SK-N-SH treated with all-trans-retinoic acid at 6 μM for 48 hours (cell line): ENCODE measurements around the gene HYAL3.

Experiments used
- ATAC-seq: fragments of 200-7000 bp; cut with Tn5 transposase; 3 replicates; pipeline ENCODE4 v1.9.1; 2020; ENCODE audit warnings: mild to moderate bottlenecking, moderate library complexity
- ARNTL ChIP-seq: fragments of 450-650 bp; formaldehyde crosslinking; IDR thresholded peaks from 2 replicates; pipeline ENCODE4 v1.5.0; 2020; ENCODE audit warnings: low read depth, mild to moderate bottlenecking, moderate library complexity, borderline replicate concordance
- BACH2 ChIP-seq: fragments of 250-450 bp; sonication (Bioruptor Pico); IDR thresholded peaks from 2 replicates; pipeline ENCODE4 v1.9.0; 2021; ENCODE audit warnings: mild to moderate bottlenecking, borderline replicate concordance
- CREB5 ChIP-seq: fragments of 250-450 bp; sonication (Bioruptor Pico); IDR thresholded peaks from 2 replicates; pipeline ENCODE4 v1.5.1; 2020; ENCODE audit warnings: low read depth, mild to moderate bottlenecking, moderate library complexity
- CSRNP3 ChIP-seq: fragments of 250-450 bp; sonication (Bioruptor Pico); IDR thresholded peaks from 2 replicates; pipeline ENCODE4 v1.5.1; 2021; ENCODE audit warnings: mild to moderate bottlenecking, moderate library complexity
- GLIS3 ChIP-seq: fragments of 250-450 bp; sonication (Bioruptor Pico); IDR thresholded peaks from 2 replicates; pipeline ENCODE4 v1.5.0; 2020; ENCODE audit warnings: mild to moderate bottlenecking, moderate library complexity
- ISL1 ChIP-seq: fragments of 250-450 bp; sonication (Bioruptor Pico); IDR thresholded peaks from 2 replicates; pipeline ENCODE4 v2.1.2; 2022; ENCODE audit warnings: mild to moderate bottlenecking, moderate library complexity
- OSR1 ChIP-seq: fragments of 250-450 bp; sonication (Bioruptor Pico); IDR thresholded peaks from 2 replicates; pipeline ENCODE4 v1.8.0; 2022; ENCODE audit warnings: moderate library complexity, mild to moderate bottlenecking, inconsistent platforms
- PATZ1 ChIP-seq: fragments of 250-450 bp; sonication (Bioruptor Pico); IDR thresholded peaks from 2 replicates; pipeline ENCODE4 v1.8.0; 2020; ENCODE audit warnings: mild to moderate bottlenecking, moderate library complexity, borderline replicate concordance
- POU6F1 ChIP-seq: fragments of 250-450 bp; sonication (Bioruptor Pico); IDR thresholded peaks from 2 replicates; pipeline ENCODE4 v1.8.0; 2021; ENCODE audit warnings: low read depth, mild to moderate bottlenecking, moderate library complexity, borderline replicate concordance
- PPARA ChIP-seq: fragments of 250-450 bp; sonication (Bioruptor Pico); IDR thresholded peaks from 2 replicates; pipeline ENCODE4 v1.5.0; 2020; ENCODE audit warnings: mild to moderate bottlenecking, borderline replicate concordance
- RARB ChIP-seq: fragments of 250-450 bp; sonication (Bioruptor Pico); IDR thresholded peaks from 2 replicates; pipeline ENCODE4 v1.8.0; 2021; ENCODE audit warnings: mild to moderate bottlenecking, moderate library complexity
- SNAI2 ChIP-seq: fragments of 250-450 bp; sonication (Bioruptor Pico); IDR thresholded peaks from 2 replicates; pipeline ENCODE4 v1.5.0; 2020; ENCODE audit warnings: mild to moderate bottlenecking, moderate library complexity
- TCF4 ChIP-seq: fragments of 250-450 bp; sonication (Bioruptor Pico); IDR thresholded peaks from 2 replicates; pipeline ENCODE4 v1.8.0; 2021; ENCODE audit warnings: mild to moderate bottlenecking, moderate library complexity, borderline replicate concordance
- TOX ChIP-seq: fragments of 250-450 bp; sonication (Bioruptor Pico); IDR thresholded peaks from 2 replicates; pipeline ENCODE4 v1.8.0; 2021; ENCODE audit warnings: mild to moderate bottlenecking, moderate library complexity, borderline replicate concordance
- TSHZ2 ChIP-seq: fragments of 250-450 bp; sonication (Bioruptor Pico); IDR thresholded peaks from 2 replicates; pipeline ENCODE4 v1.5.0; 2020; ENCODE audit warnings: mild to moderate bottlenecking, moderate library complexity
- ZC3H10 ChIP-seq: fragments of 250-450 bp; sonication (Bioruptor Pico); IDR thresholded peaks from 2 replicates; pipeline ENCODE4 v1.5.1; 2021; ENCODE audit warnings: mild to moderate bottlenecking, moderate library complexity
- ZFP3 ChIP-seq: fragments of 250-450 bp; sonication (Bioruptor Pico); IDR thresholded peaks from 2 replicates; pipeline ENCODE4 v1.5.0; 2020; ENCODE audit warnings: mild to moderate bottlenecking, moderate library complexity
- ZFP30 ChIP-seq: fragments of 450-650 bp; formaldehyde crosslinking; IDR thresholded peaks from 2 replicates; pipeline ENCODE4 v1.5.0; 2022; ENCODE audit warnings: mild to moderate bottlenecking, moderate library complexity
- ZNF565 ChIP-seq: fragments of 450-650 bp; formaldehyde crosslinking; conservative IDR thresholded peaks from 2 replicates; pipeline ENCODE4 v1.5.0; 2020; ENCODE audit warnings: low read depth, mild to moderate bottlenecking, moderate library complexity
- ZNF70 ChIP-seq: fragments of 450-650 bp; formaldehyde crosslinking; IDR thresholded peaks from 2 replicates; pipeline ENCODE4 v1.5.0; 2020; ENCODE audit warnings: mild to moderate bottlenecking, moderate library complexity
- ZNF8 ChIP-seq: fragments of 450-650 bp; formaldehyde crosslinking; IDR thresholded peaks from 2 replicates; pipeline ENCODE4 v1.5.0; 2020; ENCODE audit warnings: mild to moderate bottlenecking, moderate library complexity

HYAL3 gene

GRCh38 chr3:50269460-50269859, 29.7 kb downstream of the HYAL3 start:
- no peak for ATAC-seq
- TF ChIP-seq TCF4 (CRISPR knock-in tag) = no peak
- TF ChIP-seq PPARA (CRISPR knock-in tag) = no peak
- TF ChIP-seq ZNF565 (CRISPR knock-in tag) = no peak
- no peak for TF ChIP-seq GLIS3
- no peak for TF ChIP-seq SNAI2 (CRISPR knock-in tag)
- TF ChIP-seq POU6F1 = no peak
- no peak for TF ChIP-seq ZFP3
- no peak for TF ChIP-seq ZNF70 (CRISPR knock-in tag)
- no peak for TF ChIP-seq TOX (CRISPR knock-in tag)
- TF ChIP-seq ARNTL (CRISPR knock-in tag) = no peak
- TF ChIP-seq OSR1 (CRISPR knock-in tag) = no peak
- TF ChIP-seq ZC3H10 (CRISPR knock-in tag) = no peak
- TF ChIP-seq ZNF8 (CRISPR knock-in tag) = no peak
- TF ChIP-seq RARB = no peak
- no peak for TF ChIP-seq PATZ1 (CRISPR knock-in tag)
- TF ChIP-seq ISL1 (CRISPR knock-in tag) = no peak
- TF ChIP-seq CREB5 (CRISPR knock-in tag) = no peak
- no peak for TF ChIP-seq ZFP30
- no peak for TF ChIP-seq CSRNP3 (CRISPR knock-in tag)

GRCh38 chr3:50268703-50269451, 30.3 kb downstream of the HYAL3 start, which contains the start of gene SEMA3B:
TSS of gene SEMA3B (plus strand) at chr3:50269147. CDS start at chr3:50269241, 94 bp downstream.
- TF ChIP-seq POU6F1 = no peak
- no peak for TF ChIP-seq TSHZ2 (CRISPR knock-in tag)
- TF ChIP-seq CSRNP3 (CRISPR knock-in tag) = no peak
- no peak for TF ChIP-seq TOX (CRISPR knock-in tag)
- TF ChIP-seq SNAI2 (CRISPR knock-in tag) = no peak
- TF ChIP-seq OSR1 (CRISPR knock-in tag) = no peak
- TF ChIP-seq ZNF565 (CRISPR knock-in tag) = no peak
- no peak for TF ChIP-seq ZFP30
- TF ChIP-seq ZC3H10 (CRISPR knock-in tag) = no peak
- TF ChIP-seq BACH2 (CRISPR knock-in tag) = no peak
- ATAC-seq = no peak
